ENCODE results near the gene TPP1. TPM values are rescaled to one million over a fixed set of nuclear protein-coding genes. Genes with fewer than 3 reads are reported as not detected.

Gene TPP1
- total RNA-seq, 1 donor from 2014 or later, result 101 TPM

GRCh38 chr11:6627762-6628241 lies 8.6 kb upstream of the TPP1 start:
- no peaks in the 10 kb centered on the region for H3K27me3 Mint-ChIP-seq (ENCODE audit: low read depth)
- no peak for TF ChIP-seq CTCF (IDR thresholded peaks at IDR 0.05)
- no peaks in the 10 kb centered on the region for H3K4me1 Mint-ChIP-seq (ENCODE audit: low read depth)
- H3K9me3 Mint-ChIP-seq (ENCODE audit: low read depth), result no peaks in the 10 kb centered on the region
- peaks cover 26% of the 10 kb centered on the region for H3K36me3 Mint-ChIP-seq (ENCODE audit: low read depth)
- no peak overlapping the region for H3K27ac Mint-ChIP-seq (ENCODE audit: unreplicated experiment)
- no peak for DNase-seq (ENCODE audit: low spot score)
- no peak overlapping the region for H3K4me3 Mint-ChIP-seq (ENCODE audit: unreplicated experiment)

- Mint-ChIP-seq H3K27me3 (ENCODE audit: low read depth) (no peaks in the 10 kb centered on the region), H3K36me3 (ENCODE audit: low read depth) (peaks cover 25% of the 10 kb centered on the region), H3K27ac (ENCODE audit: unreplicated experiment) (no peak overlapping the region), H3K9me3 (ENCODE audit: low read depth) (no peaks in the 10 kb centered on the region), H3K4me1 (ENCODE audit: low read depth) (no peaks in the 10 kb centered on the region), H3K4me3 (ENCODE audit: unreplicated experiment) (no peak overlapping the region)
- no peak for TF ChIP-seq CTCF (IDR thresholded peaks at IDR 0.05)
- DNase-seq (ENCODE audit: low spot score), result no peak
Measured at GRCh38 chr11:6626971-6627761, 7.9 kb upstream of the TPP1 start.

- peaks cover 20% of the 10 kb centered on the region for H3K36me3 Mint-ChIP-seq (ENCODE audit: low read depth)
- no peaks in the 10 kb centered on the region for H3K4me1 Mint-ChIP-seq (ENCODE audit: low read depth)
- no peaks in the 10 kb centered on the region for H3K27me3 Mint-ChIP-seq (ENCODE audit: low read depth)
- no peak for TF ChIP-seq CTCF (IDR thresholded peaks at IDR 0.05)
- DNase-seq (ENCODE audit: low spot score), result no peak
- no peak overlapping the region for H3K27ac Mint-ChIP-seq (ENCODE audit: unreplicated experiment)
- H3K4me3 Mint-ChIP-seq (ENCODE audit: unreplicated experiment), result no peak overlapping the region
- no peaks in the 10 kb centered on the region for H3K9me3 Mint-ChIP-seq (ENCODE audit: low read depth)
Measured at GRCh38 chr11:6625832-6626420, 6.7 kb upstream of the TPP1 start.

- no peak for DNase-seq (ENCODE audit: low spot score)
- no peak for TF ChIP-seq CTCF (IDR thresholded peaks at IDR 0.05)
- peaks cover 18% of the 10 kb centered on the region for H3K36me3 Mint-ChIP-seq (ENCODE audit: low read depth)
- H3K4me3 Mint-ChIP-seq (ENCODE audit: unreplicated experiment), result no peak overlapping the region
- no peaks in the 10 kb centered on the region for H3K4me1 Mint-ChIP-seq (ENCODE audit: low read depth)
- H3K9me3 Mint-ChIP-seq (ENCODE audit: low read depth), result no peaks in the 10 kb centered on the region
- H3K27ac Mint-ChIP-seq (ENCODE audit: unreplicated experiment), result no peak overlapping the region
- no peaks in the 10 kb centered on the region for H3K27me3 Mint-ChIP-seq (ENCODE audit: low read depth)
Measured at GRCh38 chr11:6625156-6625831, 6.1 kb upstream of the TPP1 start.

Data from chondrocyte (in vitro differentiated cells).